Activated CD8-positive, alpha-beta memory T cell treated with anti-CD3 and anti-CD28 coated beads, Interleukin-2, amount 50 U/mL, for 24 hours (primary cell): ENCODE data around the gene COA6.
"Not testable (repeated sequence)": the region's sequence is repeated elsewhere in the genome, so short reads cannot be mapped to it uniquely, and the experiment has no call there.

Source experiments
- DNase-seq: peaks from one replicate; pipeline ENCODE4 v3.0.0-alpha.2; 2020; ENCODE audit errors: extremely low read depth

COA6 gene

DNA sequence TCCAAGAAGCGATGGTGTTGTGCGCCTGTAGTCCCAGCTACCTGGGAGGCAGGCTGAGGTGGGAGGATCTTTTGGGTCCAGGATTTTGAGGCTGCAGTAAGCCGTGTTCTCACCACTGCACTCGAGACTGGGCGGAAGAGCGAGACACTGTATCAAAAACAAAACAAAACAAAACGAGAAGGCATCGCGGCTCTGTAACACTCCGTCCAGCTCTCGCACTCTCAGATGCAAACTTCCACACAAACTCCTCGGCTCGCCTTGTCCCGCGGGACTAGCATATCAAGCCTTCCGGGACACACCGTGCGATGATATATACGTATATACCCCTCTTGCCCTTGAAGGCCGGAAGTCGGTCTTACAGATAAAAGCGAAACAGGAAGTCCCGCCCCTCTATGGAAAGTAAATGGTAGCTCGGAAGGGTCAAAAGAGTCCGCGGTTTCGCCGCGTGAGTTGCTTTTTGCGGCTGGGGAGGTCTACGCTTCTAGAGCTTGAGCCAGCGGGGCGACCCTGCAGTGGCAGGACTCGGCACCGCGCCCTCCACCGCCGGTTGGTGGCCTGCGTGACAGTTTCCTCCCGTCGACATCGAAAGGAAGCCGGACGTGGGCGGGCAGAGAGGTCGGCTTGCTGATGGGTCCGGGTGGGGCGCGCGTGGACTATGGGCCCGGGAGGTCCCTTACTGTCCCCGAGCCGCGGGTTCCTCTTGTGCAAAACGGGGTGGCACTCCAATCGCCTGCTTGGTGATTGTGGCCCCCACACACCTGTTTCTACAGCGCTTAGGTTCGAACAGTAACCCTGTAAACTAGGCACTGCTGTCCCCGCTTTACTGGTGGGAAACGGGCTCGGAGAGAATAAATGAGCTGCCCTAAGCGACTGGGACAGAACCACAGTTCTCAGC lies at the start of gene COA6:
Gene COA6, plus strand, starts transcription at position 393 of the 895 bp plus-strand sequence. Its CDS starts 11 bp downstream, at position 404.
- peak; percentile 78 for DNase-seq

GRCh38 chr1:234324821-234325220 lies 48.4 kb upstream of the COA6 start:
- DNase-seq, result no peak

DNA sequence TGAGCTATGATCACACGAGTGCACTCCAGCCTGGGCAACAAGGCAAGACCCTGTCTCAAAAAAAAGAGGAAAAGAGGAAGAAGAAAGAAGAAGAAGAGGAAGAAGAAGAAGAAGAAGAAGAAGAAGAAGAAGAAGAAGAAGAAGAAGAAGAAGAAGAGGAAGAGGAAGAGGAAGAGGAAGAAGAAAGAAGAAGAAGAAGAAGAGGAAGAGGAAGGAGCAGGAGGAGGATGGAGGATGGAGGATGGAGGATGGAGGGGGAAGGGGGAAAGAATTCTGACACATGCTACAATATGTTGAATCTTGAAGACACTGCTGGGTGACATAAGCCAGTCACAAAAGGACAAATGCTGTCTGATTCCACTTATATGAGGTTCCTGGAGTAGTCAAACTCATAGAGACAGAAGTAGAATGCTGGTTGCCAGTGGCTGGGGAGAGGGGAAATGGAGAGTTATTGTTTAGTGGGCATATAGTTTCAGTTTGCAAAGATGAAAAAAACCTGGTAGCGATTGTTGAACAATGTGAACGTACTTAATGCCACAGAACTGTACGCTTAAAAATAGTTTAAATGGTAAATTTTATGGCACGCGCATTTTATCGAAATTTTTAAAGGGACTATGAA lies 47.3 kb upstream of the COA6 start:
- no peak for DNase-seq

DNA sequence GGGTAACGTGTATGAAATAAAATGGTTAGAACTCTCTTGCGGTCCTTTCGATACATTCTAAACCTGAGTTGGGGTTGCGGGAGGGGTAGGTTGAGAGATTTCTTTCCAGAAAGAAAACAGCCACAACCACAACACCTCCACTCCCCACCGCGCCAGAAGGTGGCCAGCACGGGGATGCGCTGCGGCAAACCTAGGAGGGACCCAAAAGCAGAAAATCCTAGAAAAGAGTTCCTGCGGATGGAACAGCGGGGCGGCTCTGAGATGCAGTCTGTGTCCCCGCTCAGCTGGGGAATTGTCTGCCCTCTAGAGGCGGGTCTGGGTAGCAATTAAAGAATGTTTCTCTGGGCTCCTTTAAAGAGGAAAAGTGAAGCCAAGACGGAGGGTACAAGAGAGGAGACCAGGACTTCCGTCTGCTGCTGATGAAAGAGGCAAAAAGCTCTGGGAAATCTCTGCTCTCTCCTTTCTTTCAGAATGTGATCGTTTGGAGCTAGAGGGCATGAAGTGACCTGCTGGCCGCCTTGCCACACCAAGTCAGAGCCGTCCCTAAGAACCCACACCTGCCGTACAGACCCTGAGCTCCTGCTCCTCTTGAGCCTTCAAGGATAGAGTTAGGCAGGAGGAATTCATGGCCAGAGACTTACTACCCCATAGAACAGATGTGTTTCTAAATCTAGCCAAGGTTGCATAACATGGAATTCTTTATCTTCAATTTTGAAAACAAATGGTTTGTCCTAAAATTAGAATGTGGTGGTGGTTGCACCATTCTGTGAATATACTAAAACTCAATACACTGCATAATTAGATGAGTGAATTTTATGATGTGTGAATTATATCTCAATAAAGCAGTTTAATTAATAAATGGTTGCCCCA lies 46.5 kb upstream of the COA6 start:
- DNase-seq, result no peak

DNA sequence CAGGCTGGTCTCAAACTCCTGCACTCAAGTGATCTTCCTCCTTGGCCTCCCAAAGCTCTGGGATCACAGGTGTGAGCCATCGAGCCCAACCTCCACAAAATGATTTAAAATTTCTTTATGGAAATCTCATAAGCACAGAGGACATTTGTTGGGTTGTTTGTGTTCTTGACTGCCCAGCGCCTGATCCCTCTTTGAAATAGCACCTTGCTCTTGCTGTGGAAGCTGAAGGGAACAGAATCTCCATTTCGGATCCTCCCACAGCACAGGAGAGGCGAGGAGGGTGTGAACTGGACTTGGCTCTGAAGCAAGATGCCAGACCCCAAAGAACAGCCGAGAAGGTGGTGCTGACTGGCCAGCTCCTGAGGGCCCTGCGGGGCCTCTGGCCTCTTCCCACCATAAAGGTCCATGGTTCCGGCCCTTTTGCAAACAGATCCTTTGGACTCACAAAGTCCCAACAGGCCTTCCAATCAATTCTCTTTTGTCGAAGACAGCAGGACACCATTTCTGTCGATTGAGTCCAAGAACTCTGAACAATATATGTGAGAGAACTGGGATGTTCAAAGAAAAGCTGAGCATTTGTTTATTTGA lies 45.6 kb upstream of the COA6 start:
- DNase-seq, result no peak

DNA sequence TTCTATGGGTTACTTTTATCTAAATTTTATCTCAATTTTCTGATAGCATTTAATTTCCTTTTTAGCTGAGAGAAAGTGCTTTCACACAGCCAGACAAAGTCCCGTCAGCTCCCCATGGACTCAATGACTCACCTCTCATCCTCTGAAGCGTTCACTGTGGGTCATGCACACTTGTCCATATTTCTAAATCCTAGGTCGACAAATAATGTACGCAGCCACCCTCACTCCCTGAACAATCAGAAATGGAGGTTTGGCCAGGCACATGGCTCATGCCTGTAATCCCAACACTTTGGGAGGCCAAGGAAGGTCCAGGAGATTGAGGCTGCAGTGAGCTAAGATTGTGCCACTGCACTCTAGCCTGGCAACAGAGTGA lies 42.4 kb upstream of the COA6 start:
- no peak for DNase-seq

DNA sequence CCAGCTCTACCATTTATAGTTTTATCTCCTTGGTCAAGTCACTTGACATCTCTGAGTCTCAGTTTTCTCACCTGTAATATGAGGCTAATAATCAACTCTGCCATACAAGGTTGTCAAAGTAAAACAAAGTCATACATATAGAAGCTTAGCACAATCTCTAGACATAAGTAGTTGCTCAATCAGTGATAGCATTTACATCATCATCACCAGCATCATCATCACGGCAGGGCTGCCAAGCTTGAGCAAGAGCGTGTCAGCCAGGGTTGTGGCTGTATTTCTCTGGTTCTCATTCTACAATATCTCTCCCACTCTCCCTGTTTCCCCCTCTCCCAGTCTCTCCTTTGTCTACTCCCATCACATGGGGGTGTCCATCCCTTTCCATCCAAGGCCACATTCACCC lies 41.7 kb upstream of the COA6 start:
- no peak for DNase-seq

DNA sequence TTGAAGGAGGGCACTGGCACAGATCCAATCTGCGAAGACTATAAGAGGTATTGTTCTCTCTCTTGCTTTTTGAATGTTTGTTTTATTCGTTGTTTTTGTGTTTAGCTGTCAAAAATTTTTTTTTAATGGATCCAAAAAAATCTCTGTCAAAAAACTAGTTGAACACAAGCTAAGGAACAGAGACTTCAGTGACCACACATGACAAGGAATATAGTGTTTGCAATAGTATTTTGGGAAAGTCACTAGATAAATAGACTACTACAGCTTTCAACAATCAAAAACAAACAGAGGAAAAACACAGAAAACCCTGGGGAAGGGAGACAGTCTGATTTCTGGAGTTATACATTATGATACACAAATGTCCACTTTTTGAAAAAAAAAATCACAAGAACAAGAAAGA lies 36.9 kb upstream of the COA6 start:
- DNase-seq, result no peak

DNA sequence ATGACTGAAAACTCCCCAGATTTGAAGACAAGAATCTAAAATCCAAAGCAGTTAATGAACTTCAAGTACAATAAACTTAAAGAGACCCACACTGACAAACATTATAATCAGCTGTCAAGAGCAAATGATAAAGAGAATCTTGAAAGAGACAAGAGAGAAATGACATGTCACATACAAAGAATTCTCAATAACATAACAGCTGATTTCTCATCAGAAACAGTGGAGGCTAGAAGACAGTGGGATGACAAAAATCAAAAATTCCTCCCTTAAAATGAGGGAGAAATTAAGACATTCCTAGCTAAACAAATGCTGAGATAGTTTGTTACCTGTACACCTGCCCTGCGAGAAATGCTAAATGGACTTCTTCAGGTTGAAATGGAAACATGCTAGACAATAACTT lies 36.0 kb upstream of the COA6 start:
- DNase-seq, result no peak

DNA sequence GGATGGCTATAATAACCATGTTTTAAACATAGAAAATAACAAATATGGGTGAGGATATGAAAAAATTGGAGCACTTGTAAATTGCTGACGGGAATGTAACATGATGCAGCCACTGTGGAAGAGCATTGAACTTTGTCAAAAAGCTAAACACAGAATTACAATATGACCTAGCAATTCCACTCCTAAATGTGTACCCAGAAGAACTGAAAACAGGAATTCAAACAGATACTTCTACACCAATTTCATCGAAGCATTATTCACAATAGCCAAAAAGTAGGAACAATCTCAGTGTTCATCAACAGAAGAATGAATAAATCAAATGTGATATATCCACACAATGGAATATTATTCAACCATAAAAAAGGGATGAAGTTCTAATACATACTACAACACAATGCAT lies 32.7 kb upstream of the COA6 start:
- DNase-seq, result no peak

GRCh38 chr1:234342774-234343173 lies 30.5 kb upstream of the COA6 start:
- DNase-seq, result no peak

DNA sequence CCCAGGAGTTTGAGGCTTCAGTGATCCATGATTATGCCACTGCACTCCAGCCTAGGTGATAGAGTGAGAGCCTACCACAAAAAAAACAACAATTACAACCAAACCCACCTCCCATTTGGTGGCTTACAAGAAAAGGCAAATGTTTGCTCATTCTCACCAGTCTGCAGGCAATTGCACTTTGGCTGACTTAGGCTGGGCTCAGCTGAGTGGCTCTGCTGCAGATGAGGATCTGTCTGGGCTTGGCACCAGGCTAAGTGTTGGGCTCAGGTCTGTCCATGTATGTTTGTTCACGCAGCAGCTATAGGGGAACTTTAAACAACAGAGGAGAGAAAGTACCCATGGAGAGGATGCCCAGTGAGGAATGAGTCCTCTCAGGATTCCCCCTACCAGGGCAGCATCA lies 28.0 kb upstream of the COA6 start:
- no peak for DNase-seq

DNA sequence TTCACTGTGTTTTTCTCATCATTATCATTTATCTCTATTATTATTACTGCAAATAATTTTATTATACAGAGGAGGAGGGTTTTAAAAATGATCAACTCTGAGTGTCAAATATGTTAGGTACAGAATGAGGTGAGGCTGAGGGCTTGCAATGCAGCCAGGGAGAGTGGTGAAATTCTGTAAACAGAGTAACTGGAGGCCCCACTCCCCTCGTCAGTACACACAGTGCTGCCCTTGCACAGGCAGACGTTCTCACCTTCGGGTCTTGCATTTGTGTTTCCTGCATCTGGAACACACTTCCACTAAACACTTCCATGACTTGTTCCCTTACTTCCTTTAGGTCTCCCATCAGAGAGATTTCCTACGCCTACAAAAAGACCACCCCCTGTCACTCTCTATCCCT lies 24.3 kb upstream of the COA6 start:
- DNase-seq, result no peak

GRCh38 chr1:234355782-234356510 lies 17.3 kb upstream of the COA6 start:
- DNase-seq, result no peak

DNA sequence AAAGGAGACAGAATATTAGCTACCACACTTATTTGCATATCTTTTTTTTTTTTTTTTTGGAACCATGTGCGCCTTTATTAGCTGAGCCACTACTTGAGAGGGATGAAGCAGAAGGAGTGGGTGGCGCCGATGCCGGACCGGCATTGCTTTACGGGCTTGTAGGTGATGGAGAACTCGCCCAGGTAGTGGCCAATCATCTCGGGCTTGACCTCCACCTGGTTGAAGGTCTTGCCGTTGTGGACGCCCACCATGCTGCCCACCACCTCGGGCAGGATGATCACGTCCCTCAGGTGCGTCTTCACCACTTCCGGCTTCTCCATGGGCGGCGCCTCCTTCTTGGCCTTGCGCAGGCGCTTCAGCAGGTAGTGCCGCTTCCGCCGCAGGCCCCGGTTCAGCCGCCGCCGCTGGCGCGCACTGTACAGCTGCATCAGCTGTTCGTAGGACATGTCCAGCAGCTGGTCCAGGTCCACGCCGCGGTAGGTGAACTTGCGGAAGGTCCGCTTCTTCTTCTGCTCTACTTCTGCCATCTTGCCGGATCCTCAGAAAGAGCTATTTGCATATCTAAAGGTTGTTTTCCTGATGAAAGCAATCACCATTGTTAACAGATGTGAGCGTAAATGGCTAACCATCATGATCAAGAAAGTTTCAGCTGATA lies 16.5 kb upstream of the COA6 start:
- not testable (repeated sequence) for DNase-seq

GRCh38 chr1:234357831-234358230 lies 15.4 kb upstream of the COA6 start:
- DNase-seq, result no peak

DNA sequence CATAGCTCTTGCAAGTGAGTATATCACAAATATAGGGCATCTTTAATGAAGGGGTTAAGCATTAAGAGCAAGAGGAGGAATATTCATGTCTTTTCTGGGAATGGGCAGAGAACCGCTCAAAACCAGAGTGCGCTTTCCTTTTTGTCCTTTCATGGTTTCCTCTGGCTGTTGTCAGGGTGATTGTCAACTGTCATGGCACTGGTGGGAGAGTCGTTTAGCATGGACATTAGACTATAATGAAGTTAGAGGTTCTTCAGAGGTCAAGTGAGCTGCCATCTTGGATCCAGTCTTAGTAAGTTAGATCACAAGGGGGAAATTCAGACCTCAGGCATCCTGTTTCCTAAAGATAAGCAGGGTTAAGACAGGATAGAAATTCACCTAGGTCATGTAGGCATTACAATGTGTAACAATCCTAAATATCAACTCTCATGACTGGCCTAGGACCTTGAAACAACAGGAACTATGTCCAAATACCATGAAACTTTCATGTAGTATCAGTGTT lies 12.1 kb upstream of the COA6 start:
- DNase-seq, result no peak

DNA sequence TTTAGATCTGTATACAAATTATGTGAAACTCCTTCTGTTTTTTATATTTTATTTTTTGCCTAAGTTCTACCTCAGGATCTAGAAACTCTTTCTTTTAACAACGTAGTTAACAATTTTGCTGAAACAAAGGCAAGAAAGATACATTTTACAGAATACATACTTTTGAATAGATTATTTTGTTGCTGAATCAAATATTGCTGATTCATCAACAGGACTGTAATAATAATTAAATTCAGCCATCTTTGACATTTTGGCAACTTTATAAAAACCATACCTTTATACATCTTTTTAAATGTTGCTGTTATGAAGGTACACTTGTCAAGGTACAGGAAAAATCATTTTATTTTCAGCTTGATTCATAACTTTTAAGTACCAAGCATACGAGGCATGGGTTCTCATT lies 10.7 kb upstream of the COA6 start:
- DNase-seq, result no peak

DNA sequence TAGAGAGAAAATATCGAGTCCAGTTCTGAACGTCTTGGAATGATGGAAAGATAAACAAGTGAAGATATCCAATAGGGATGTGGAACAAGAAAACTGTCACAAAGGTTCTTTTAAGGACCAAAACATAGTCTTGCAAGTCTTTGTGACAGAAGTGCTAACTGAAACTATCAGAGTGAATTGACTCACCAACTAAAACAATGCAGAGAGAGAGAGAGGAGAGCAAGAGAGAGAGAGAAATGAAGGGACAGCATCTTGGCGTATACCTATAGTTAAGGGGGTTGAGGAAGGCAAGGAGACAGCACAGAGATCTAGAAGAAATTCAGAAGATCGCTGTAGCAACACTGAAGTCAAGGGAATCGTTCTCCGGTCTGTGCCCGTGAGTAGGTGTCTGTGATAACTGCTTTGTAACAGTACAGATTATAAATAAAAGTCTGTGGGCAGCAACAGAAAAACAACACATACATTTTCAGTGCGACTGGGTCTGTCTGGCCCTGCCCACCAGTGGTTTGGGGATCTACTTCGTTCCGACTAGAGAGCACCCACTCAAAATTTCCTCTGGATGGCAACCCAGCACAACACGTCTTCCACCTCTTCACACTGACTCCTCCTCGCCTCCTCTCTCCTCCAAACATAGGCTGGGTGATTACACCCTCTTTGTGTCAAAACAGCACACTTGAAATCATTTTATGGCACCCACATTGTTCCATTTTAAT lies 4.8 kb upstream of the COA6 start:
- no peak for DNase-seq

GRCh38 chr1:234369033-234369430 lies 4.2 kb upstream of the COA6 start:
- DNase-seq, result no peak
